ENCODE results near the gene ADCY4.

- TF ChIP-seq, protein P1, sequence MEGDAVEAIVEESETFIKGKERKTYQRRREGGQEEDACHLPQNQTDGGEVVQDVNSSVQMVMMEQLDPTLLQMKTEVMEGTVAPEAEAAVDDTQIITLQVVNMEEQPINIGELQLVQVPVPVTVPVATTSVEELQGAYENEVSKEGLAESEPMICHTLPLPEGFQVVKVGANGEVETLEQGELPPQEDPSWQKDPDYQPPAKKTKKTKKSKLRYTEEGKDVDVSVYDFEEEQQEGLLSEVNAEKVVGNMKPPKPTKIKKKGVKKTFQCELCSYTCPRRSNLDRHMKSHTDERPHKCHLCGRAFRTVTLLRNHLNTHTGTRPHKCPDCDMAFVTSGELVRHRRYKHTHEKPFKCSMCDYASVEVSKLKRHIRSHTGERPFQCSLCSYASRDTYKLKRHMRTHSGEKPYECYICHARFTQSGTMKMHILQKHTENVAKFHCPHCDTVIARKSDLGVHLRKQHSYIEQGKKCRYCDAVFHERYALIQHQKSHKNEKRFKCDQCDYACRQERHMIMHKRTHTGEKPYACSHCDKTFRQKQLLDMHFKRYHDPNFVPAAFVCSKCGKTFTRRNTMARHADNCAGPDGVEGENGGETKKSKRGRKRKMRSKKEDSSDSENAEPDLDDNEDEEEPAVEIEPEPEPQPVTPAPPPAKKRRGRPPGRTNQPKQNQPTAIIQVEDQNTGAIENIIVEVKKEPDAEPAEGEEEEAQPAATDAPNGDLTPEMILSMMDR (IDR thresholded peaks at IDR 0.05; ENCODE audit: low read depth, low read length), result no peak
- no peak for TF ChIP-seq POLR2A (IDR thresholded peaks at IDR 0.05; ENCODE audit: extremely low read depth, insufficient read length)
- TF ChIP-seq, protein P2, sequence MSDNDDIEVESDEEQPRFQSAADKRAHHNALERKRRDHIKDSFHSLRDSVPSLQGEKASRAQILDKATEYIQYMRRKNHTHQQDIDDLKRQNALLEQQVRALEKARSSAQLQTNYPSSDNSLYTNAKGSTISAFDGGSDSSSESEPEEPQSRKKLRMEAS (IDR thresholded peaks at IDR 0.05; ENCODE audit: low read depth, low read length), result no peak
Measured at GRCh38 chr14:24377657-24378056, 42.8 kb upstream of the ADCY4 start.
